ENCODE data around the gene FLRT1.

GRCh38 chr11:64007629-64008282 is 28.0 kb upstream of the FLRT1 start:
- TF ChIP-seq CTCF (conservative IDR thresholded peaks at IDR 0.05 in 1 of 2, IDR thresholded peaks at IDR 0.05 in 1 of 2; ENCODE audit: low read depth in 1 of 2, low read length in 2 of 2) (peak; percentile 18 to 19), EZH2 (IDR thresholded peaks at IDR 0.05; ENCODE audit: low read length, missing control alignments) (no peak)

All from fibroblast of lung (primary cell).